Measurements from ENCODE around the gene LTV1.
"Not testable (repeated sequence)": the region's sequence is repeated elsewhere in the genome, so short reads cannot be mapped to it uniquely, and the experiment has no call there.

DNA sequence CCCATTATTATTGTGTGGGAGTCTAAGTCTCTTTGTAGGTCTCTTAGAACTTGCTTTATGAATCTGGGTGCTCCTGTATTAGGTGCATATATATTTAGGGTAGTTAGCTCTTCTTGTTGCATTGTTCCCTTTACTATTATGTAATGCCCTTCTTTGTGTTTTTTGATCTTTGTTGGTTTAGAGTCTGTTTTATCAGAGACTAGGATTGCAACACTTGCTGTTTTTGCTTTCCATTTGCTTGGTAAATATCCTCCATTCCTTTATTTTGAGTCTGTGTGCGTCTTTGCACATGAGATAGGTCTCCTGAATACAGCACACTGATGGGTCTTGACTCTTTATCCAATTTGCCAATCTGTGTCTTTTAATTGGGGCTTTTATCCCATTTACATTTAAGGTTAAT lies 11.9 kb downstream of the LTV1 start:
- TF ChIP-seq CTCF (IDR thresholded peaks at IDR 0.05); POLR2AphosphoS5 (IDR thresholded peaks at IDR 0.05; ENCODE audit: low read depth, low read length): not testable (repeated sequence)
